Jurkat, Clone E6-1 (cell line): ENCODE measurements around the gene ARSJ. TPM values are rescaled to one million over a fixed set of nuclear protein-coding genes. Genes with fewer than 3 reads are reported as not detected.
"Not testable (repeated sequence)": the region's sequence is repeated elsewhere in the genome, so short reads cannot be mapped to it uniquely, and the experiment has no call there.

Experiments used
- DNase-seq: peaks from one replicate; pipeline ENCODE4 v3.0.0-alpha.2; 2011; ENCODE audit warnings: low read depth, low spot score
- H3K4me3 ChIP-seq: 2 replicates; pipeline ENCODE4 v1.5.1; 2011; ENCODE audit warnings: mild to moderate bottlenecking, low read length, control low read depth, moderate library complexity
- polyA plus RNA-seq: library from polyadenylated mRNA; unstranded; fragments of >200 nt; gene quantifications from one replicate; pipeline ENCODE4 v1.2.1, GENCODE V29; 2012; ENCODE audit warnings: missing spikeins; ENCODE audit not compliant: insufficient read length, insufficient read depth

The ARSJ gene
- not detected for polyA plus RNA-seq

GRCh38 chr4:113979148-113979904 lies at the start of gene ARSJ:
Gene ARSJ (minus strand): TSS chr4:113979647. CDS start chr4:113978834, 813 bp downstream.
- no peak for DNase-seq
- no peak within 1 kb of the TSS for H3K4me3 ChIP-seq

GRCh38 chr4:114028071-114028470 lies 48.6 kb upstream of the ARSJ start:
- no peak for DNase-seq

GRCh38 chr4:114027596-114027995 lies 48.1 kb upstream of the ARSJ start:
- DNase-seq = no peak
- H3K4me3 ChIP-seq = no peak overlapping the region

More at GRCh38 chr4:114028071-114028470, 48.6 kb upstream of the ARSJ start:
- H3K4me3 ChIP-seq = no peak overlapping the region

GRCh38 chr4:114026447-114026846 lies 47.0 kb upstream of the ARSJ start:
- no peak overlapping the region for H3K4me3 ChIP-seq
- DNase-seq = no peak

DNA sequence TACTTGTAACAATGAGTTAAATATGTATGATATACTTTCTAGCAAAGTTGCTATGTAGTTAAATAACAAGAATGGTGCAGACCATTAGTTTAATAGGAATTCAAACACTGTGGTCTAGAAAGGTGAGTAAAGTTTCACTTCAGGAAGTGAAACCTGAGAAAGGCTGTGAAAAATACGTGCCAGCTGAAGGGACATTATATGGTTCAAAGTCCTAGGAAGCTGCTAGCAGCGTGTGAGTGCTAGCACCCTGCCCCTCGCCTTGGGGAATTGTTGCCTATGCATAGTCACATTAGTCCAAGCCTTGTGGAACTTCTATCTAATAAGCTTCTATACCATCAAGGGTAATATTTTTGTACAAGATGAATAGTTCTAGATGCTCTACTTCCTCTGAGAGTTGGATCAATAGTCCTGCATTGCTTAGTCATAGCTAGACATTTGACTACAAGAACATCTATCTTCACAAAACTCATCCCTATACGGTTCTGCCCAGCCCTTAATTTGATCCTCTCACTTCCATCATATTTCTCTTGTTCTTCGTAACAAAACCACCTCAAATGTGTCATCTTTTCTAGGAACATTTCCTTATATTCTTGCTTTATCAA lies 45.8 kb upstream of the ARSJ start:
- DNase-seq = no peak
- H3K4me3 ChIP-seq = no peak overlapping the region

DNA sequence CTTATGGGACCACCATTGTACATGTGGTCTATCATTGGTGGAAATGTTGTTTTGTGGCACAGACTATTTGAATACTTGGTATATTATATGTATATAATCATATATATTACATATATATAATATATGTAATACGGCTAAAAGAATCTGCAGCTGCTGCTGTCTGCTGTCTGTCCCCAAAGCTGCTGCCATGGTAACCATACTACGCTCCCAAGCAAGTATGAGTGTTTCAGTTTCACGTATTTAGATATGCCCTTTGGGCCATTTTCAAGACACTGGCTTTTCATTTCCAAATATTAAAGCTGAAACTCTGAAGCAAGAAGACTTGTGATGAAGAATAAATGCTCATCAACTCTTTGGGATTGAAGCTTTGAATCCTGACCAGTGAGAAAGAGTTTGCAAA lies 42.0 kb upstream of the ARSJ start:
- DNase-seq = no peak
- no peak overlapping the region for H3K4me3 ChIP-seq

- DNase-seq = no peak
- no peak overlapping the region for H3K4me3 ChIP-seq
Measured at GRCh38 chr4:114019969-114020358, 40.5 kb upstream of the ARSJ start.

DNA sequence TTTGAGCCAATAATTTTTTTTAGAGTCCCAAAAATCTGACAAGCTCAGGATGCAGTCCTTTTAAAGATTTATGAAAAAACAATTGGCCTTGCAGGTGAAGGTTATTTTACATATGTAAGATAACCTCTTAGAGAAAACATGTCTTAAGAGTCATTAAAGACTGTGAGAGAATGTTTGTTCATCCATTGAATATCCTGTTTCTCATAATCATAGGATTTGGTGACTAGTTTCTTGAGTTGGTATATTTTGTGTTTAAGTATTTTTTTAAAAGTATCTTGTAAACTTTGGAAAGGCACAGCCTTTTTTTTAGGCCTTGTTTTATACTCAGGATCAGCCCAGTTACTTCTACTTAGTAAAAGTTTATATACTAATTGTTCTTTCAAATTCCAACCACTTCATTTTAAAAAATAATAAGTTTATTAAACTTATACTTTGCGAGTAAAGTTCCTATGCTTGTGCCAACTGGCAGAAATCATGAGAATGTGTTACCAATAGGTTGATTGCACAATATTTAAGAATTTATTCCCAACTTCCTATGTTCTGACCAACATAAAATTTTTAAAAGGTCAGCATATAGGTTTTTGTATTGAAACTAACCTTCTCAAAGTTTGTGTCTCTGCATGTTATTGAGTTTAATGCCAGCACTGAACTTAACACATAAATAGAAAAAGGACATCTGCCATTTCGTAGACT lies 40.0 kb upstream of the ARSJ start:
- no peak overlapping the region for H3K4me3 ChIP-seq
- no peak for DNase-seq

DNA sequence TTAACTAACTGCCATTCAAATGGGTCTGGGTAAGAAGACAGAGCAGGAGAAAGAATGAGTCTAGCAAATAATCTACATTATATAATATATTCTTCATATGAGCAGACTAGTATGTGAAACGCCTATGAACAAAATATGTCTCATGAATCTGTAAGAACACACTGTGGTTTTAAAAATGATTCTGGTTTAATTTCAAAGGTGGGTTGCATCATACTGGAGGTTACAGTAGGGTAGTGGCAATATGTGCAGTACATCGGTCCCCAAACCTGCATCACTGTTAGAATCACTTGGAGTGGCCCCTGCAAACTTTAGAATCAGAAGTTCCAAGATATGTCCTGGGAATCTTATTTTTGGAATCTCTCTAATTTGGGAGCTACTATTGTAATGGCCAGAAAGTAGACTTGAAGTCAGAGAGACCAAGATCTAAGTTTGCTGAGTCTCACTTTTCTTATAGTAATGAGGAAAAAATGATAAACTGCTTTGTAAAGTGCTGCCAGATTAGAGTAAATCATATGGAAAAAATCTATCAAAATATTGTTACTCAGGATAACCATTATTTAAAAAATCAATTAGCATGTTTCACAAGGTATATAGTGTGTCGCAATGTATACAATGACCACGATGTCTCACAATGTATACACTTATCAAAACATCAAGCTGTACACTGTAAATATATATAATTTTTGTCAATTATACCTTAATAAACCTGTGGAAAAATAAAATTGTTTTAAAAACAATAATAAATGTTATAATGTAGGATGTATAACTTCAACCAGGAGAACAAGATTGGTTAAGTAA lies 37.9 kb upstream of the ARSJ start:
- DNase-seq = no peak
- no peak overlapping the region for H3K4me3 ChIP-seq

DNA sequence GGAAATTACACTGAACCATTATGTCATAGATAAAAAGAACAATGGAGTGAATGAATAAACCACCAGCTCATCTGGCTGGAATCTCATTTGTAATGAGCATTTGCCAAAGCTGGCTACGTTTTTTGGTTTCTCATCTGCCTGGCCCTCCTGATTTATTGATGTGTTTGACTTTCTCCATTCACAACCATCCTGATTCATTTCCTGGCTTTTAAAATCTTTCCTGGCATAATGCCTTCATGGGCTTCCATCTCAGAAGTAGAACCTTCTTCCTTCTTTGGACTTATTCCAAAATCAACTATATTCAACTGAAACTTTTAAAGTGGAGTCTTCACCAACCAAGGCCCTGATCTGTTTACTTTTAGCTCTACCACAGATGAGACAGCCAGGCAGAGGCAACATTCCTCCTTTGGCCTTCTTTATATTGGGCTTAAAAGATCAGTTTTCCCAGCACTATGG lies 36.0 kb upstream of the ARSJ start:
- no peak overlapping the region for H3K4me3 ChIP-seq
- no peak for DNase-seq

- not testable (repeated sequence) for H3K4me3 ChIP-seq, DNase-seq
Measured at GRCh38 chr4:114013201-114013600, 33.8 kb upstream of the ARSJ start.

GRCh38 chr4:114012749-114013148 lies 33.3 kb upstream of the ARSJ start:
- DNase-seq = no peak
- no peak overlapping the region for H3K4me3 ChIP-seq

DNA sequence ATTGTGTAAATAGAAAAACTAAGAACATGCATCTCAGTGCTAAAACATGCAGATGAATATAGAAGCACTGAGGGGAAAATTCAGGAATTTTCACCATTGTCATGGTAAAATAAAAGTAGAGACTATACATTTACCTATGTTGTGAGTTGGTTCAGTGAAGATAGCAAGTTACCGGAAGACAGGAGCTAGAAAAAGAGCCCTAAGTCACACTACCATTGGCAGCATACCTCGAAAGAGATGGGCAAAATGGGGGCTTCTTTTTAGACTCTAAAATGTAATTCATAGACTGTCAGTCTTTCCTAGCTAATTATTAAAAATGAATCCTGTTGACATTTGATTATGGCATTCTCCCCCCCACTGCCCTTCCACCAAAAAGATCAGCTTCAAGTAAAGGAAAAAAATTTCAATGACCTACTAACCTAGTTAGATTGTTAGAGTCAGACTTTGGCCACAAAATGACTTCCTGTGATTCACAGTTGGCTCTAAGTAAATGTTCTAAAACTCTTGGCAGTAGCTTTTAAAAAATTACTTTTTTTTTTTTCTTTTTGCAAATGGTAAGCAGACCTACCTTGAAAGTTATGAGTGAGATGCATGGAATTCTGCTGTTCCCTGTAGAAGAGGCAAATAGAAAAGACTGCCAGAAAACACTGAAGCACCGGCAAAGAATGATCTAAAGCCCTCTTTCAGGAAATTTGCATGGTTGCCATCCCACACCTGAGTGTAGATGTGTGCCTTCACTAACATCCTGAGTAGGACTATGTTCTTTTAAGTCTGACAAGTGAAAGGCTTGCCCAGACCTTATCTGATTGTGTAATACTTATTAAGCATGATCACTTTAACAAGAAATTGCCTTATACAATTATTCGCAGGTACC lies 26.4 kb upstream of the ARSJ start:
- DNase-seq = no peak
- H3K4me3 ChIP-seq = no peak overlapping the region

- peak overlapping the region; percentile 38 for H3K4me3 ChIP-seq
- DNase-seq = peak; percentile 72
Measured at GRCh38 chr4:114004483-114005226, 25.2 kb upstream of the ARSJ start.

DNA sequence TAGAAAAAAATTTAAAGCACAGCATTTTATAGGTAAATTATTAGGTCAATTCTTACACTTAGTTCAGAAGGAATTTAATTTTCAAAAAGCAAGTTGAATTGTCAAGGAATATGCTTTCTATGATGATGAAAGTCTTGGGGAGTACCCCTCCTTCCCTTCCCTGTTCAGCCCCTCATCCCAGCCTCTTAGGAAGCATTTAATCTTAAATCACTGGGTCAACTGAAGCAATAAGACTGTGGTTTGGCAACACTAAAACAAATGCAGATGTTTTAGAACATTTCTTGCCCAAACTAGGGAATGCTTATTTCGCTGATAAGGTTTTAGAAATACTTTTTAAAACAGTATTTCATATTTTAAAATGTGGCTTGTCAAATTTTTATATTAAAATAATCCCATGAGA lies 19.1 kb upstream of the ARSJ start:
- no peak overlapping the region for H3K4me3 ChIP-seq
- no peak for DNase-seq

DNA sequence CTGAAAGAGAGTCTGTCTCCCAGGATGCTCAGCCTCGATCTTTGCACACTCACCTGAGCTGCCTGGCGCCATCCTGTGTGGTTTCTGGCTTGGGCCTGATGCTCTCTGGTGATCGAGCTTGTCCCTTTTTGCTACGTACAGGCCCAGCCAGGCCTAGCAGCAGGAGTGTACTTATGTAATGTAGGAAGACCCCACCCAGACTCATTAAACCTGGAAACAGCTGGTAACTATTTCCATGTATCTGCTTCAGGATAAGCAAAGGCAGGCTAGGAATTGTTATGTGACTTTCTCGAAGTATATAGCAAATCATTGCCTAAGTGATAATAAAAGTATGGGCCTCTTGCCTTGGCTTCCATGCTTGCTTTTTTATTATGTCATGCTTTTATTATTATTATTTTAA lies 18.6 kb upstream of the ARSJ start:
- DNase-seq = no peak
- no peak overlapping the region for H3K4me3 ChIP-seq

GRCh38 chr4:113997206-113997605 lies 17.8 kb upstream of the ARSJ start:
- no peak overlapping the region for H3K4me3 ChIP-seq
- no peak for DNase-seq
